SK-N-SH treated with all-trans-retinoic acid at 6 μM for 48 hours (cell line): ENCODE data around the gene UPB1.
A peak's percentile ranks its signal among the peaks of the same experiment; 100 is the strongest.

ENCODE experiments used
- ATAC-seq: fragments of 200-7000 bp; cut with Tn5 transposase; 3 replicates; pipeline ENCODE4 v1.9.1; 2020; ENCODE audit warnings: mild to moderate bottlenecking, moderate library complexity
- CSDC2 ChIP-seq: fragments of 250-450 bp; sonication (Bioruptor Pico); IDR thresholded peaks from 2 replicates; pipeline ENCODE4 v1.5.0; 2020; ENCODE audit warnings: mild to moderate bottlenecking, moderate library complexity
- GLIS3 ChIP-seq: fragments of 250-450 bp; sonication (Bioruptor Pico); IDR thresholded peaks from 2 replicates; pipeline ENCODE4 v1.5.0; 2020; ENCODE audit warnings: mild to moderate bottlenecking, moderate library complexity
- ISL1 ChIP-seq: fragments of 250-450 bp; sonication (Bioruptor Pico); IDR thresholded peaks from 2 replicates; pipeline ENCODE4 v2.1.2; 2022; ENCODE audit warnings: mild to moderate bottlenecking, moderate library complexity
- OSR1 ChIP-seq: fragments of 250-450 bp; sonication (Bioruptor Pico); IDR thresholded peaks from 2 replicates; pipeline ENCODE4 v1.8.0; 2022; ENCODE audit warnings: moderate library complexity, mild to moderate bottlenecking, inconsistent platforms
- PPARA ChIP-seq: fragments of 250-450 bp; sonication (Bioruptor Pico); IDR thresholded peaks from 2 replicates; pipeline ENCODE4 v1.5.0; 2020; ENCODE audit warnings: mild to moderate bottlenecking, borderline replicate concordance
- RARB ChIP-seq: fragments of 250-450 bp; sonication (Bioruptor Pico); IDR thresholded peaks from 2 replicates; pipeline ENCODE4 v1.8.0; 2021; ENCODE audit warnings: mild to moderate bottlenecking, moderate library complexity
- SNAI2 ChIP-seq: fragments of 250-450 bp; sonication (Bioruptor Pico); IDR thresholded peaks from 2 replicates; pipeline ENCODE4 v1.5.0; 2020; ENCODE audit warnings: mild to moderate bottlenecking, moderate library complexity
- TCF4 ChIP-seq: fragments of 250-450 bp; sonication (Bioruptor Pico); IDR thresholded peaks from 2 replicates; pipeline ENCODE4 v1.8.0; 2021; ENCODE audit warnings: mild to moderate bottlenecking, moderate library complexity, borderline replicate concordance
- TOX ChIP-seq: fragments of 250-450 bp; sonication (Bioruptor Pico); IDR thresholded peaks from 2 replicates; pipeline ENCODE4 v1.8.0; 2021; ENCODE audit warnings: mild to moderate bottlenecking, moderate library complexity, borderline replicate concordance
- ZC3H10 ChIP-seq: fragments of 250-450 bp; sonication (Bioruptor Pico); IDR thresholded peaks from 2 replicates; pipeline ENCODE4 v1.5.1; 2021; ENCODE audit warnings: mild to moderate bottlenecking, moderate library complexity
- ZFP3 ChIP-seq: fragments of 250-450 bp; sonication (Bioruptor Pico); IDR thresholded peaks from 2 replicates; pipeline ENCODE4 v1.5.0; 2020; ENCODE audit warnings: mild to moderate bottlenecking, moderate library complexity
- ZFP30 ChIP-seq: fragments of 450-650 bp; formaldehyde crosslinking; IDR thresholded peaks from 2 replicates; pipeline ENCODE4 v1.5.0; 2022; ENCODE audit warnings: mild to moderate bottlenecking, moderate library complexity
- ZNF565 ChIP-seq: fragments of 450-650 bp; formaldehyde crosslinking; conservative IDR thresholded peaks from 2 replicates; pipeline ENCODE4 v1.5.0; 2020; ENCODE audit warnings: low read depth, mild to moderate bottlenecking, moderate library complexity
- ZNF70 ChIP-seq: fragments of 450-650 bp; formaldehyde crosslinking; IDR thresholded peaks from 2 replicates; pipeline ENCODE4 v1.5.0; 2020; ENCODE audit warnings: mild to moderate bottlenecking, moderate library complexity
- TF ChIP-seq, protein P1 (sequence below): fragments of 250-450 bp; sonication (Bioruptor Pico); IDR thresholded peaks from 2 replicates; pipeline ENCODE4 v1.5.0; 2020; ENCODE audit warnings: mild to moderate bottlenecking, moderate library complexity
- TF ChIP-seq, protein P2 (sequence below): fragments of 250-450 bp; sonication (Bioruptor Pico); IDR thresholded peaks from 2 replicates; pipeline ENCODE4 v1.8.0; 2020; ENCODE audit warnings: mild to moderate bottlenecking, moderate library complexity, borderline replicate concordance
- TF ChIP-seq, protein P3 (sequence below): fragments of 250-450 bp; sonication (Bioruptor Pico); IDR thresholded peaks from 2 replicates; pipeline ENCODE4 v1.8.0; 2021; ENCODE audit warnings: low read depth, mild to moderate bottlenecking, moderate library complexity, borderline replicate concordance
- TF ChIP-seq, protein P4 (sequence below): fragments of 250-450 bp; sonication (Bioruptor Pico); IDR thresholded peaks from 2 replicates; pipeline ENCODE4 v1.5.1; 2021; ENCODE audit warnings: mild to moderate bottlenecking, moderate library complexity

Gene UPB1

DNA sequence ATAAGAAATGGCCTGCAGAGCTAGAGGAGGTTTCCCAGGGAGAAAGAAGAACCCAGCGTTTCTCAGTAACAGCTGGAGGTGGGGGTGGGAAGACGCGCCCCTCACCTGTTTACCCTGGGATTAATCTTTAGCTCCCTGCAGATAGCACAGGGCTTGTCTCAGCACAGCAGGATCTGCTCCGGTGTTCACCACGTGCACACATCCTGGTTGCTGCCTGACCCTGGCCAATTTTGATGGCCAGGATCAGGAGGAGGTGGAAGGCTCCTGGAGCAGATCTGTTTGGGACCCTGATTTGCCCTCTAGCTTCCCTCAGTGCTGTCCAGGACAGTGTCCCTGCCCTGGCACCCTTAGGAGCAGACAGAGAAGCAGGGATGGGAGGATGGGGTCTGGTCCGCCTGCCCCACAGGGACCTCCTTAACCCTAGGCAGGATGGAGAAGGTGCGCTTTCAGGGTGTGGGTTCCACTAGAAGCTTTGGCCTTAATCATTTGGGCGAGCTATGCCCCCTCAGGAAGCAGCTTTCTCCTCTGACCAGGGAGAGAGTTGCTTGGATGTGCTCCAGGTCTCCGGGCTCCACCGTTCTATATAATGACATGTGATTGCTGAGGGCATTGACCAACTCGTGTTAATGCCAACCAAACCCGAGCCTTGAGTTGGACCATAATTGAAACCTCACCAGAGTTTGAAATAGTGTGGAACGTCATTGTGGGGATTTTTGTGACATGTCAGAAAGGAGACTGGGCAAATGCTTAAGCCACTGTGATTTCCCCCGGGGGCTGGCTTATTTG, 19.3 kb downstream of the UPB1 start (continued):
- TF ChIP-seq, protein P1, sequence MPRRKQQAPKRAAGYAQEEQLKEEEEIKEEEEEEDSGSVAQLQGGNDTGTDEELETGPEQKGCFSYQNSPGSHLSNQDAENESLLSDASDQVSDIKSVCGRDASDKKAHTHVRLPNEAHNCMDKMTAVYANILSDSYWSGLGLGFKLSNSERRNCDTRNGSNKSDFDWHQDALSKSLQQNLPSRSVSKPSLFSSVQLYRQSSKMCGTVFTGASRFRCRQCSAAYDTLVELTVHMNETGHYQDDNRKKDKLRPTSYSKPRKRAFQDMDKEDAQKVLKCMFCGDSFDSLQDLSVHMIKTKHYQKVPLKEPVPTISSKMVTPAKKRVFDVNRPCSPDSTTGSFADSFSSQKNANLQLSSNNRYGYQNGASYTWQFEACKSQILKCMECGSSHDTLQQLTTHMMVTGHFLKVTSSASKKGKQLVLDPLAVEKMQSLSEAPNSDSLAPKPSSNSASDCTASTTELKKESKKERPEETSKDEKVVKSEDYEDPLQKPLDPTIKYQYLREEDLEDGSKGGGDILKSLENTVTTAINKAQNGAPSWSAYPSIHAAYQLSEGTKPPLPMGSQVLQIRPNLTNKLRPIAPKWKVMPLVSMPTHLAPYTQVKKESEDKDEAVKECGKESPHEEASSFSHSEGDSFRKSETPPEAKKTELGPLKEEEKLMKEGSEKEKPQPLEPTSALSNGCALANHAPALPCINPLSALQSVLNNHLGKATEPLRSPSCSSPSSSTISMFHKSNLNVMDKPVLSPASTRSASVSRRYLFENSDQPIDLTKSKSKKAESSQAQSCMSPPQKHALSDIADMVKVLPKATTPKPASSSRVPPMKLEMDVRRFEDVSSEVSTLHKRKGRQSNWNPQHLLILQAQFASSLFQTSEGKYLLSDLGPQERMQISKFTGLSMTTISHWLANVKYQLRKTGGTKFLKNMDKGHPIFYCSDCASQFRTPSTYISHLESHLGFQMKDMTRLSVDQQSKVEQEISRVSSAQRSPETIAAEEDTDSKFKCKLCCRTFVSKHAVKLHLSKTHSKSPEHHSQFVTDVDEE = no peak
- TF ChIP-seq, protein P2, sequence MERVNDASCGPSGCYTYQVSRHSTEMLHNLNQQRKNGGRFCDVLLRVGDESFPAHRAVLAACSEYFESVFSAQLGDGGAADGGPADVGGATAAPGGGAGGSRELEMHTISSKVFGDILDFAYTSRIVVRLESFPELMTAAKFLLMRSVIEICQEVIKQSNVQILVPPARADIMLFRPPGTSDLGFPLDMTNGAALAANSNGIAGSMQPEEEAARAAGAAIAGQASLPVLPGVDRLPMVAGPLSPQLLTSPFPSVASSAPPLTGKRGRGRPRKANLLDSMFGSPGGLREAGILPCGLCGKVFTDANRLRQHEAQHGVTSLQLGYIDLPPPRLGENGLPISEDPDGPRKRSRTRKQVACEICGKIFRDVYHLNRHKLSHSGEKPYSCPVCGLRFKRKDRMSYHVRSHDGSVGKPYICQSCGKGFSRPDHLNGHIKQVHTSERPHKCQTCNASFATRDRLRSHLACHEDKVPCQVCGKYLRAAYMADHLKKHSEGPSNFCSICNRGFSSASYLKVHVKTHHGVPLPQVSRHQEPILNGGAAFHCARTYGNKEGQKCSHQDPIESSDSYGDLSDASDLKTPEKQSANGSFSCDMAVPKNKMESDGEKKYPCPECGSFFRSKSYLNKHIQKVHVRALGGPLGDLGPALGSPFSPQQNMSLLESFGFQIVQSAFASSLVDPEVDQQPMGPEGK (CRISPR knock-in tag) = no peak

DNA sequence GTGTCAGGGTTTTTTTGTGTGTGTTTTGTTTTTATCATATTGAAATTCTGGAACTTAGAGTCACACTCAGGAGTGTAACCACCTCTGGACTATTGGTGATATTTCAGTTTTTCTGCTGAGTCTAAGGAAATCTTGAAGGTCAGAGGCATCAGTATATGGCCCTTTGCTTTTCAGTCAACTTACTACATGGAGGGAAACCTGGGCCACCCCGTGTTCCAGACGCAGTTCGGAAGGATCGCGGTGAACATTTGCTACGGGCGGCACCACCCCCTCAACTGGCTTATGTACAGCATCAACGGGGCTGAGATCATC, 19.9 kb downstream of the UPB1 start:
- TF ChIP-seq, protein P1 = no peak
- TF ChIP-seq, protein P2 (CRISPR knock-in tag) = no peak
- TF ChIP-seq, protein P3, sequence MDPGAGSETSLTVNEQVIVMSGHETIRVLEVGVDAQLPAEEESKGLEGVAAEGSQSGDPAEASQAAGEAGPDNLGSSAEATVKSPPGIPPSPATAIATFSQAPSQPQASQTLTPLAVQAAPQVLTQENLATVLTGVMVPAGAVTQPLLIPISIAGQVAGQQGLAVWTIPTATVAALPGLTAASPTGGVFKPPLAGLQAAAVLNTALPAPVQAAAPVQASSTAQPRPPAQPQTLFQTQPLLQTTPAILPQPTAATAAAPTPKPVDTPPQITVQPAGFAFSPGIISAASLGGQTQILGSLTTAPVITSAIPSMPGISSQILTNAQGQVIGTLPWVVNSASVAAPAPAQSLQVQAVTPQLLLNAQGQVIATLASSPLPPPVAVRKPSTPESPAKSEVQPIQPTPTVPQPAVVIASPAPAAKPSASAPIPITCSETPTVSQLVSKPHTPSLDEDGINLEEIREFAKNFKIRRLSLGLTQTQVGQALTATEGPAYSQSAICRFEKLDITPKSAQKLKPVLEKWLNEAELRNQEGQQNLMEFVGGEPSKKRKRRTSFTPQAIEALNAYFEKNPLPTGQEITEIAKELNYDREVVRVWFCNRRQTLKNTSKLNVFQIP (CRISPR knock-in tag) = no peak
- TF ChIP-seq ZNF70 (CRISPR knock-in tag) (no peak), ZC3H10 (CRISPR knock-in tag) (no peak), TOX (CRISPR knock-in tag) (no peak), RARB (CRISPR knock-in tag) (no peak), CSDC2 (CRISPR knock-in tag) (no peak), TCF4 (no peak), SNAI2 (CRISPR knock-in tag) (no peak)
- ATAC-seq = no peak

DNA sequence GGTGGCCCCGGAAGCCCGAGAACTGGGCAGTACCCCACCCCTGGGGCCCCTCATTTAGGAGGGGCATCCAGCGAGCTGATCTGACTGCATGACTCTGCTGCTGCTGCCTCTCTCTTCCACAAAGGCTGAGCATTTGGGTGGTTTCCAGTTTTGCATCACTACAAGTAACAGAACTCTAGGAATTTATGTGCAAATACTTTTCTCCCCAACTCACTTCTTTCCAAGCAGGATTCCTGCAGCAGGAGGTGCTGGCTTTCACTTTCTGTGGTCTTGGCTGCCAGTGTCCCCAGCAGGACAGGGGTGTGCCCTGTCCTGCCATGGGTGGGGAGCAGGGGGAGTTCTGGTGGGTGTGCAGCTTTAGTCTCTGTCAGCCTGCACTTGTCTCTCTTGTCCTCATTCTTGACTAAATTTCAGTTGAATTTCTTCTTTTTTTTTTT, 21.2 kb downstream of the UPB1 start:
- ATAC-seq = peak; percentile 95
- TF ChIP-seq ZNF70 (CRISPR knock-in tag) (no peak), OSR1 (CRISPR knock-in tag) (no peak), RARB (CRISPR knock-in tag) (no peak), GLIS3 (CRISPR knock-in tag) (no peak), SNAI2 (CRISPR knock-in tag) (no peak), ZFP3 (no peak), ISL1 (CRISPR knock-in tag) (no peak), CSDC2 (CRISPR knock-in tag) (no peak), PPARA (CRISPR knock-in tag) (no peak), ZFP30 (CRISPR knock-in tag) (no peak), TOX (CRISPR knock-in tag) (no peak), ZNF565 (CRISPR knock-in tag) (no peak), TCF4 (no peak)
- TF ChIP-seq, protein P2 (CRISPR knock-in tag) = no peak
- TF ChIP-seq, protein P4, sequence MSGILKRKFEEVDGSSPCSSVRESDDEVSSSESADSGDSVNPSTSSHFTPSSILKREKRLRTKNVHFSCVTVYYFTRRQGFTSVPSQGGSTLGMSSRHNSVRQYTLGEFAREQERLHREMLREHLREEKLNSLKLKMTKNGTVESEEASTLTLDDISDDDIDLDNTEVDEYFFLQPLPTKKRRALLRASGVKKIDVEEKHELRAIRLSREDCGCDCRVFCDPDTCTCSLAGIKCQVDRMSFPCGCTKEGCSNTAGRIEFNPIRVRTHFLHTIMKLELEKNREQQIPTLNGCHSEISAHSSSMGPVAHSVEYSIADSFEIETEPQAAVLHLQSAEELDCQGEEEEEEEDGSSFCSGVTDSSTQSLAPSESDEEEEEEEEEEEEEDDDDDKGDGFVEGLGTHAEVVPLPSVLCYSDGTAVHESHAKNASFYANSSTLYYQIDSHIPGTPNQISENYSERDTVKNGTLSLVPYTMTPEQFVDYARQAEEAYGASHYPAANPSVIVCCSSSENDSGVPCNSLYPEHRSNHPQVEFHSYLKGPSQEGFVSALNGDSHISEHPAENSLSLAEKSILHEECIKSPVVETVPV (CRISPR knock-in tag) = no peak
- TF ChIP-seq, all 23 proteins: peak for 0
